Smooth muscle cell (in vitro differentiated cells): ENCODE data around the gene GATC. TPM values are rescaled to one million over a fixed set of nuclear protein-coding genes. Genes with fewer than 3 reads are reported as not detected.

Source experiments
- DNase-seq: peaks from one replicate; lab custom pipeline; 2025; ENCODE audit not compliant: unreplicated experiment; lab: John Stamatoyannopoulos, UW
- H2AFZ ChIP-seq: fragments of 200-600 bp; sonication (generic); 2 replicates; pipeline ENCODE4 v1.6.0; 2016; ENCODE audit warnings: antibody characterized with exemption, low read depth, mild to moderate bottlenecking
- H3F3A ChIP-seq: fragments of 200-600 bp; sonication (generic); 2 replicates; pipeline ENCODE4 v1.6.0; 2017; ENCODE audit warnings: antibody characterized with exemption, low read depth
- H3K27ac ChIP-seq: fragments of 200-600 bp; sonication (generic); 2 replicates; pipeline ENCODE4 v1.5.1; 2016; ENCODE audit warnings: low read depth, mild to moderate bottlenecking
- H3K27me3 ChIP-seq: fragments of 200-600 bp; sonication (generic); 2 replicates; pipeline ENCODE4 v1.6.1; 2016; ENCODE audit warnings: low read depth, mild to moderate bottlenecking
- H3K36me3 ChIP-seq: fragments of 200-600 bp; sonication (generic); 2 replicates; pipeline ENCODE4 v1.5.1; 2016; ENCODE audit warnings: low read depth
- H3K4me1 ChIP-seq: fragments of 200-600 bp; sonication (generic); 2 replicates; pipeline ENCODE4 v1.5.1; 2016; ENCODE audit warnings: low read depth
- H3K4me2 ChIP-seq: fragments of 200-600 bp; sonication (generic); 2 replicates; pipeline ENCODE4 v1.6.0; 2016; ENCODE audit warnings: mild to moderate bottlenecking
- H3K4me3 ChIP-seq: fragments of 200-600 bp; sonication (generic); 2 replicates; pipeline ENCODE4 v1.5.1; 2016; ENCODE audit warnings: mild to moderate bottlenecking
- H3K79me2 ChIP-seq: fragments of 200-600 bp; sonication (generic); 2 replicates; pipeline ENCODE4 v1.6.0; 2016; ENCODE audit warnings: low read depth, mild to moderate bottlenecking
- H3K9ac ChIP-seq: fragments of 200-600 bp; sonication (generic); 2 replicates; pipeline ENCODE4 v1.6.0; 2016; ENCODE audit warnings: low read depth
- H3K9me3 ChIP-seq: fragments of 200-600 bp; sonication (generic); replicated peaks from 2 replicates; pipeline ENCODE4 v1.5.1; 2016; ENCODE audit warnings: low read depth
- H4K20me1 ChIP-seq: fragments of 200-600 bp; sonication (generic); 2 replicates; pipeline ENCODE4 v1.6.0; 2016; ENCODE audit warnings: low read depth
- CTCF ChIP-seq: fragments of 200-600 bp; sonication (generic); IDR thresholded peaks from 2 replicates; pipeline ENCODE4 v1.5.1; 2017; ENCODE audit warnings: borderline replicate concordance, mild to moderate bottlenecking, antibody characterized with exemption; ENCODE audit not compliant: insufficient read depth, poor library complexity, severe bottlenecking
- WGBS: methylation state at CpG from one replicate; pipeline ENCODE4 v1.1.7; 2016; ENCODE audit warnings: low lambda C conversion rate; 5-methylcytosine and 5-hydroxymethylcytosine counted together
- polyA plus RNA-seq: library from polyadenylated mRNA; unstranded; fragments of >200 nt; fragmentation: Nextera tagmentation; extraction: Ambion mirVana; gene quantifications from 2 replicates; pipeline ENCODE4 v1.2.1, GENCODE V29; 2016
- total RNA-seq: library from RNA; depleted of rRNA; stranded (reverse); fragments of >200 nt; gene quantifications from 2 replicates; pipeline ENCODE4 v1.2.3, GENCODE V29; 2014

GATC gene
- total and polyA plus RNA-seq, 2 experiments from 2014 or later, result 10.3 to 22.2 TPM

GRCh38 chr12:120453060-120453750, 7.0 kb downstream of the GATC start:
- no peak overlapping the region for H3K4me2 ChIP-seq
- DNase-seq, result no peak

GRCh38 chr12:120453977-120454376, 7.7 kb downstream of the GATC start:
- 79% methylated on average over 4 of the region's 4 CpGs for WGBS

More at GRCh38 chr12:120453060-120453750, 7.0 kb downstream of the GATC start:
- Histone ChIP-seq H3K9ac (no peak overlapping the region), H3K27ac (no peak overlapping the region), H2AFZ (no peak overlapping the region), H3K4me3 (no peak overlapping the region), H4K20me1 (peaks cover 23% of the 10 kb centered on the region), H3K79me2 (peaks cover 17% of the 10 kb centered on the region), H3K36me3 (peaks cover under 1% of the 10 kb centered on the region), H3K9me3 (no peaks in the 10 kb centered on the region), H3K27me3 (no peaks in the 10 kb centered on the region), H3K4me1 (no peaks in the 10 kb centered on the region), H3F3A (peaks cover 7% of the 10 kb centered on the region)
- WGBS, result 96% methylated on average over 3 of the region's 3 CpGs
- no peak for TF ChIP-seq CTCF

GRCh38 chr12:120455302-120455701, 9.1 kb downstream of the GATC start:
- peaks cover 10% of the 10 kb centered on the region for H3F3A ChIP-seq
- no peak overlapping the region for H3K4me3 ChIP-seq
- 96% methylated on average over 7 of the region's 7 CpGs for WGBS
- H3K4me1 ChIP-seq, result no peaks in the 10 kb centered on the region
- no peak overlapping the region for H3K9ac ChIP-seq
- H3K4me2 ChIP-seq, result no peak overlapping the region
- no peak overlapping the region for H2AFZ ChIP-seq
- no peak for DNase-seq
- H3K27ac ChIP-seq, result no peak overlapping the region
- no peaks in the 10 kb centered on the region for H3K9me3 ChIP-seq
- peaks cover 34% of the 10 kb centered on the region for H4K20me1 ChIP-seq
- peaks cover 2% of the 10 kb centered on the region for H3K79me2 ChIP-seq
- H3K36me3 ChIP-seq, result peaks cover 5% of the 10 kb centered on the region
- no peaks in the 10 kb centered on the region for H3K27me3 ChIP-seq
- no peak for TF ChIP-seq CTCF

More at GRCh38 chr12:120453977-120454376, 7.7 kb downstream of the GATC start:
- Histone ChIP-seq H3K9me3 (no peaks in the 10 kb centered on the region), H3K36me3 (peaks cover 5% of the 10 kb centered on the region), H3K27ac (no peak overlapping the region), H4K20me1 (peaks cover 28% of the 10 kb centered on the region), H3K4me1 (no peaks in the 10 kb centered on the region), H3K79me2 (peaks cover 10% of the 10 kb centered on the region), H3F3A (peaks cover 7% of the 10 kb centered on the region), H3K9ac (no peak overlapping the region), H3K27me3 (no peaks in the 10 kb centered on the region), H3K4me2 (no peak overlapping the region), H2AFZ (no peak overlapping the region), H3K4me3 (no peak overlapping the region)
- no peak for DNase-seq
- TF ChIP-seq CTCF, result peak; percentile 52

DNA sequence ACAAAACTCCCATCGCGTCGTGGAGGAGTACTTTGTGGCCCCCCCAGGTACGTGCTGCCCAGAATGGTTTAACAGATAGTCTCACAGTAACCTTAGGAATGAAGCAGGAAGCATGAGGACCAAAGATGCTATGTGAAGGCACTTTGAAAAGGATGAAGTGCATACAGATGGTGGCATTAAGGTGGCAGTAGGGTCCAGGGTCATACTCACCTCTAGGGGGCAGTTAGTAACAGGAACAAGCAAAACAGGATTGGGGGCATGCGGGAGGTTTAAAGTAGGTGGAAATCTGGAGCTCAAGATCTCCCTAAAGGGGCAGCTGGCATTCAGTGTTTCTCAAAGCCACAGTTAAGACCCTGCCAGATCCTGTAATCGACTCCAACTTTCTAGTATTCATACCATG, 10.9 kb downstream of the GATC start:
- H3K4me1 ChIP-seq, result no peaks in the 10 kb centered on the region
- H3K36me3 ChIP-seq, result peaks cover 14% of the 10 kb centered on the region
- no peak overlapping the region for H3K4me2 ChIP-seq
- H2AFZ ChIP-seq, result no peak overlapping the region
- H3K4me3 ChIP-seq, result no peak overlapping the region
- H4K20me1 ChIP-seq, result peaks cover 37% of the 10 kb centered on the region
- H3K9me3 ChIP-seq, result no peaks in the 10 kb centered on the region
- no peaks in the 10 kb centered on the region for H3K79me2 ChIP-seq
- H3F3A ChIP-seq, result peaks cover 12% of the 10 kb centered on the region
- DNase-seq, result no peak
- H3K27me3 ChIP-seq, result no peaks in the 10 kb centered on the region
- no peak overlapping the region for H3K27ac ChIP-seq
- peak; percentile 23 for TF ChIP-seq CTCF
- H3K9ac ChIP-seq, result no peak overlapping the region
- 88% methylated on average over 6 of the region's 6 CpGs for WGBS
